ENCODE data around the gene NRF1.

Gene NRF1

GRCh38 chr7:129773328-129773731 lies 161.8 kb downstream of the NRF1 start:
- no peaks in the 10 kb centered on the region; the same call in 1 of the 2 replicates for H3K27me3 ChIP-seq (replicated peaks; ENCODE audit: control insufficient read depth, insufficient read depth, low read length)
- H3K4me3 ChIP-seq (replicated peaks; ENCODE audit: low read depth, low read length) = no peak overlapping the region
- no peak for DNase-seq (ENCODE audit: extremely low read depth, insufficient read length)
- H3K36me3 ChIP-seq (ENCODE audit: control insufficient read depth, insufficient read depth, low read length) = no peaks in the 10 kb centered on the region
- TF ChIP-seq CTCF (IDR thresholded peaks at IDR 0.05; ENCODE audit: insufficient read depth, low read length, poor library complexity, severe bottlenecking) = no peak

- DNase-seq (ENCODE audit: extremely low read depth, insufficient read length) = no peak
- TF ChIP-seq CTCF (IDR thresholded peaks at IDR 0.05; ENCODE audit: insufficient read depth, low read length, poor library complexity, severe bottlenecking) = no peak
- H3K27me3 ChIP-seq (replicated peaks; ENCODE audit: control insufficient read depth, insufficient read depth, low read length) = no peaks in the 10 kb centered on the region; the same call in 1 of the 2 replicates
- no peak overlapping the region for H3K4me3 ChIP-seq (replicated peaks; ENCODE audit: low read depth, low read length)
- no peaks in the 10 kb centered on the region for H3K36me3 ChIP-seq (ENCODE audit: control insufficient read depth, insufficient read depth, low read length)
Measured at GRCh38 chr7:129773871-129774270, 162.4 kb downstream of the NRF1 start.

- Histone ChIP-seq H3K27me3 (replicated peaks; ENCODE audit: control insufficient read depth, insufficient read depth, low read length) (no peaks in the 10 kb centered on the region; the same call in 1 of the 2 replicates), H3K4me3 (replicated peaks; ENCODE audit: low read depth, low read length) (no peak overlapping the region), H3K36me3 (ENCODE audit: control insufficient read depth, insufficient read depth, low read length) (no peaks in the 10 kb centered on the region)
- no peak for TF ChIP-seq CTCF (IDR thresholded peaks at IDR 0.05; ENCODE audit: insufficient read depth, low read length, poor library complexity, severe bottlenecking)
- DNase-seq (ENCODE audit: extremely low read depth, insufficient read length) = no peak
Measured at GRCh38 chr7:129774359-129774758, 162.8 kb downstream of the NRF1 start.

- H3K36me3 ChIP-seq (ENCODE audit: control insufficient read depth, insufficient read depth, low read length) = no peaks in the 10 kb centered on the region
- H3K27me3 ChIP-seq (replicated peaks; ENCODE audit: control insufficient read depth, insufficient read depth, low read length) = no peaks in the 10 kb centered on the region; the same call in 1 of the 2 replicates
- no peak for DNase-seq (ENCODE audit: extremely low read depth, insufficient read length)
- H3K4me3 ChIP-seq (replicated peaks; ENCODE audit: low read depth, low read length) = no peak overlapping the region
- no peak for TF ChIP-seq CTCF (IDR thresholded peaks at IDR 0.05; ENCODE audit: insufficient read depth, low read length, poor library complexity, severe bottlenecking)
Measured at GRCh38 chr7:129774871-129775694, 163.6 kb downstream of the NRF1 start.

GRCh38 chr7:129775695-129776361 lies 164.3 kb downstream of the NRF1 start:
- DNase-seq (ENCODE audit: extremely low read depth, insufficient read length) = no peak
- Histone ChIP-seq H3K36me3 (ENCODE audit: control insufficient read depth, insufficient read depth, low read length) (no peaks in the 10 kb centered on the region), H3K4me3 (replicated peaks; ENCODE audit: low read depth, low read length) (no peak overlapping the region), H3K27me3 (replicated peaks; ENCODE audit: control insufficient read depth, insufficient read depth, low read length) (no peaks in the 10 kb centered on the region; the same call in 1 of the 2 replicates)
- TF ChIP-seq CTCF (IDR thresholded peaks at IDR 0.05; ENCODE audit: insufficient read depth, low read length, poor library complexity, severe bottlenecking) = no peak
